Measurements from ENCODE around the gene GNB1L. TPM values are rescaled to one million over a fixed set of nuclear protein-coding genes. Genes with fewer than 3 reads are reported as not detected.

The GNB1L gene
- total RNA-seq, 1 donor from 2014 or later = 3.0 TPM

DNA sequence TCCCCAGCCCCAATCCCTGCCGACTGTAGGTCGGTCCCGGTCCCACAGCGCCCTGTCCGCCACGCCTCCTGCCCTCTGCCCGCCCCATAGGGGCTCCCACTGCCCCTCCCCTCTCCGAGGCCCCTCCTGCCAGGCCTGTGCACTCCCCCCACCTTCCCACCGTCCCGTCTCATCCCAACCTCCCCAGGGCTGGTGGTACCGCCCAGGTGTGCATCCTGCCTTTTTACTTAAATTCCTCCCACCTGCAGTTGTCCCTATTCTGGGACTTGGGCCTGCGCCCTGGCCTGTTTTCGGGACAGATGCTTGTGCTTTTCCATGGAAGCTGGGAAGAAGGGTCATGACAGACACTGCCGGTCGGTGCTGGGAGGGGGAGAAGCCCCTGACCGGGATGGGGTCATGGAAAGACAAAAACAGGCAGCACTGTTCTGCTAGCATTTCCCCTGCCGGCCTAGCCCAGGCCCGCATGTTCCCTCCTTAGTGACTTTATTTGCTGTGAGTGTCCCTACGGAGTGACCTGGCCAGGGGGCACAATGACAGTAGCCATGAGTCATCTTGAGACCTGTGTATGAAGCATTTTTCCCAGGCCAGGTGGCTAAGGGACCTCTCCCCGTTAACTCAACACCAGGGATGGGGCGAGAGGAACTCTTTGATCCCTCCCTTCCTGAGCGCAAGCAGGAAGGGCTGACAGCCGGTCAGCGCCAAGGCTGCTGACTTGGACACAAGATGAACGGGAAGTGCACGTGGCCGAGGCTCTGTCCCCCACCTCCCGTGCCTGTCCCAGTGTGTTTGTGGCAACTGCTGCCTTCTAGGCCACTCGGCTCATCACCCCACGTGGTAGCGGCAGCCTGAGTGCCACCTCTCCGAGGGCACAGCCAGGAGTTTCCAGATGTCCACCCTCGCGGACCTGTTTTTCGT is 87.0 kb downstream of the GNB1L start:
- H3K27ac Mint-ChIP-seq = no peak overlapping the region
- no peak overlapping the region for H3K4me2 ChIP-seq

DNA sequence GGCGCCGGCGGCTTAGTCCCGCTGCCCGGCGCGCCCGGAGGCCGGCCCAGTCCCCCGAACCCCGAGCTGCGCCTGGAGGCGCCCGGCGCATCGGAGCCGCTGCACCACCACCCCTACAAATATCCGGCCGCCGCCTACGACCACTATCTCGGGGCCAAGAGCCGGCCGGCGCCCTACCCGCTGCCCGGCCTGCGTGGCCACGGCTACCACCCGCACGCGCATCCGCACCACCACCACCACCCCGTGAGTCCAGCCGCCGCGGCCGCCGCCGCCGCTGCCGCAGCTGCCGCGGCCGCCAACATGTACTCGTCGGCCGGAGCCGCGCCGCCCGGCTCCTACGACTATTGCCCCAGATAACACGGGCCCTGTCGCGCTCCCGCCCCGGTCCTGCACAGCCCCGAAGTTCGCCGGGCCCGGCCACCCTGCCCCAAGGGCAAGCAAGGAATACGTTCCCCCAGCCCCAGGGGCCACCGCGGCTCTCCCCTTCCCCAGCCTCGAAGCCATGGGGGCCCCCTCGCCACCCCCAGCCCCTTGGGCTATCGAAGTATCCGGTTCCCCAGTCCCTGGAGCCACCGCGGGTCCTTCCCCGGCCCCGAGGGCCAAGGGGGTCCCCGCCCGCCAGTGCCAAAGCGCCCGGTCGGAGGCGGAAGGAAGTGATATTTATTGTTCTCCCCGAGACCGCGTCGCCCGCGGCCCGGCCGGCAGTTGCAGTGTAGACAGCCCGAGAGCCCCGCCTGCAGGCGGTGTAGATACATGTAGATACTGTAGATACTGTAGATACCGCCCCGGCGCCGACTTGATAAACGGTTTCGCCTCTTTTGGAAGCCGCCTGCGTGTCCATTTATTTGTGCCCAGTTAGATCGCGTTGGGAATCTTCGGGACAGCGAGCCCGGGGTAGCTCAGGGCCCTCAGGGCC is 87.9 kb downstream of the GNB1L start:
- Histone ChIP-seq H3K9ac (no peak overlapping the region), H3K9me3 (ENCODE audit: low read depth) (no peaks in the 10 kb centered on the region), H3K4me3 (peak overlapping the region; percentile 27), H3K36me3 (no peaks in the 10 kb centered on the region), H3K79me2 (ENCODE audit: low read depth) (no peaks in the 10 kb centered on the region), H3F3A (ENCODE audit: low read depth) (peaks cover 17% of the 10 kb centered on the region), H3K4me1 (no peaks in the 10 kb centered on the region), H2AFZ (replicated peaks) (peak overlapping the region; percentile 42), H3K4me2 (peak overlapping the region; percentile 58), H4K20me1 (ENCODE audit: low read depth) (peaks cover 61% of the 10 kb centered on the region), H3K27ac (no peak overlapping the region), H3K27me3 (peaks cover 100% of the 10 kb centered on the region)
- H3K9me3 Mint-ChIP-seq = peaks cover 7% of the 10 kb centered on the region
- H3K27ac Mint-ChIP-seq = no peak overlapping the region
- H3K27me3 Mint-ChIP-seq (ENCODE audit: insufficient read depth, low read depth) = peaks cover 68% of the 10 kb centered on the region
- no peak overlapping the region for H3K4me3 Mint-ChIP-seq
- TF ChIP-seq, protein P1, sequence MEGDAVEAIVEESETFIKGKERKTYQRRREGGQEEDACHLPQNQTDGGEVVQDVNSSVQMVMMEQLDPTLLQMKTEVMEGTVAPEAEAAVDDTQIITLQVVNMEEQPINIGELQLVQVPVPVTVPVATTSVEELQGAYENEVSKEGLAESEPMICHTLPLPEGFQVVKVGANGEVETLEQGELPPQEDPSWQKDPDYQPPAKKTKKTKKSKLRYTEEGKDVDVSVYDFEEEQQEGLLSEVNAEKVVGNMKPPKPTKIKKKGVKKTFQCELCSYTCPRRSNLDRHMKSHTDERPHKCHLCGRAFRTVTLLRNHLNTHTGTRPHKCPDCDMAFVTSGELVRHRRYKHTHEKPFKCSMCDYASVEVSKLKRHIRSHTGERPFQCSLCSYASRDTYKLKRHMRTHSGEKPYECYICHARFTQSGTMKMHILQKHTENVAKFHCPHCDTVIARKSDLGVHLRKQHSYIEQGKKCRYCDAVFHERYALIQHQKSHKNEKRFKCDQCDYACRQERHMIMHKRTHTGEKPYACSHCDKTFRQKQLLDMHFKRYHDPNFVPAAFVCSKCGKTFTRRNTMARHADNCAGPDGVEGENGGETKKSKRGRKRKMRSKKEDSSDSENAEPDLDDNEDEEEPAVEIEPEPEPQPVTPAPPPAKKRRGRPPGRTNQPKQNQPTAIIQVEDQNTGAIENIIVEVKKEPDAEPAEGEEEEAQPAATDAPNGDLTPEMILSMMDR (IDR thresholded peaks at IDR 0.05) = peak; percentile 27
- peak; percentile 99 for TF ChIP-seq EZH2phosphoT487 (IDR thresholded peaks at IDR 0.05)
- peak; percentile 100 for TF ChIP-seq EZH2 (IDR thresholded peaks at IDR 0.05)
- peak; percentile 56 for DNase-seq (ENCODE audit: low spot score)
- H3K4me1 Mint-ChIP-seq = peaks cover 16% of the 10 kb centered on the region
- H3K36me3 Mint-ChIP-seq = no peaks in the 10 kb centered on the region

More for the DNA sequence above, 87.0 kb downstream of the GNB1L start:
- H3K9ac ChIP-seq = no peak overlapping the region
- peaks cover 15% of the 10 kb centered on the region for H3K4me1 Mint-ChIP-seq
- peaks cover 7% of the 10 kb centered on the region for H3K9me3 Mint-ChIP-seq
- H4K20me1 ChIP-seq (ENCODE audit: low read depth) = peaks cover 52% of the 10 kb centered on the region
- no peaks in the 10 kb centered on the region for H3K36me3 ChIP-seq
- peaks cover 100% of the 10 kb centered on the region for H3K27me3 ChIP-seq
- H3F3A ChIP-seq (ENCODE audit: low read depth) = peaks cover 11% of the 10 kb centered on the region
- H3K4me1 ChIP-seq = no peaks in the 10 kb centered on the region
- H3K79me2 ChIP-seq (ENCODE audit: low read depth) = no peaks in the 10 kb centered on the region
- no peak overlapping the region for H3K27ac ChIP-seq
- H3K9me3 ChIP-seq (ENCODE audit: low read depth) = no peaks in the 10 kb centered on the region
- H2AFZ ChIP-seq (replicated peaks) = no peak overlapping the region
- H3K36me3 Mint-ChIP-seq = no peaks in the 10 kb centered on the region
- TF ChIP-seq EZH2phosphoT487 (IDR thresholded peaks at IDR 0.05) = peak; percentile 62
- TF ChIP-seq EZH2 (IDR thresholded peaks at IDR 0.05) = no peak
- no peak for DNase-seq (ENCODE audit: low spot score)
- peaks cover 59% of the 10 kb centered on the region for H3K27me3 Mint-ChIP-seq (ENCODE audit: insufficient read depth, low read depth)
- H3K4me3 Mint-ChIP-seq = peak overlapping the region; percentile 65
- no peak overlapping the region for H3K4me3 ChIP-seq

DNA sequence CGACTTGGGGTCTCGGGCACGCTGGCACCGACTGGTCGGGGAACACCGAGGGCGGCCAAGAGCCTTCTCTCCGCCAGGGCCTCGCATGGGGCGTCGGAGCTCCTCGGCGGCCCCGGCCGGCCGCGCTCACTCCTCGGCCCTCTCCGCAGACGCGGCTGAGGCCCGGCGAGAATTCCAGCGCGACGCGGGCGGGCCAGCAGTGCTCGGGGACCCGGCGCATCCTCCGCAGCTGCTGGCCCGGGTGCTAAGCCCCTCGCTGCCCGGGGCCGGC is 88.5 kb downstream of the GNB1L start:
- peaks cover 7% of the 10 kb centered on the region for H3K9me3 Mint-ChIP-seq
- H3K4me2 ChIP-seq = peak overlapping the region; percentile 58
- no peak overlapping the region for H3K27ac Mint-ChIP-seq
- TF ChIP-seq EZH2phosphoT487 (IDR thresholded peaks at IDR 0.05) = no peak
- no peak for TF ChIP-seq EZH2 (IDR thresholded peaks at IDR 0.05)
- TF ChIP-seq, protein P1 (IDR thresholded peaks at IDR 0.05) = no peak
- peak; percentile 68 for DNase-seq (ENCODE audit: low spot score)
- H3K4me3 ChIP-seq = peak overlapping the region; percentile 27
- H3K9me3 ChIP-seq (ENCODE audit: low read depth) = no peaks in the 10 kb centered on the region
- peaks cover 21% of the 10 kb centered on the region for H3F3A ChIP-seq (ENCODE audit: low read depth)
- peaks cover 19% of the 10 kb centered on the region for H3K4me1 Mint-ChIP-seq
- H3K79me2 ChIP-seq (ENCODE audit: low read depth) = no peaks in the 10 kb centered on the region
- peaks cover 100% of the 10 kb centered on the region for H3K27me3 ChIP-seq
- no peaks in the 10 kb centered on the region for H3K36me3 ChIP-seq
- H3K27ac ChIP-seq = no peak overlapping the region
- peak overlapping the region; percentile 42 for H2AFZ ChIP-seq (replicated peaks)
- no peak overlapping the region for H3K4me3 Mint-ChIP-seq
- peaks cover 70% of the 10 kb centered on the region for H3K27me3 Mint-ChIP-seq (ENCODE audit: insufficient read depth, low read depth)
- no peak overlapping the region for H3K9ac ChIP-seq
- peaks cover under 1% of the 10 kb centered on the region for H3K4me1 ChIP-seq
- peaks cover 65% of the 10 kb centered on the region for H4K20me1 ChIP-seq (ENCODE audit: low read depth)
- no peaks in the 10 kb centered on the region for H3K36me3 Mint-ChIP-seq

Data from neural progenitor cell (in vitro differentiated cells).